OCI-LY1 (cell line): ENCODE results near the gene TIMM9.

Experiments used
- H2AFZ ChIP-seq: fragments of 200-600 bp; sonication (generic), shearing (Covaris generic); 2 replicates; pipeline ENCODE4 v1.6.0; 2014; ENCODE audit warnings: antibody characterized with exemption, mild to moderate bottlenecking, low read length
- H3F3A ChIP-seq: fragments of 200-600 bp; sonication (generic), shearing (Covaris generic); 2 replicates; pipeline ENCODE4 v1.6.0; 2014; ENCODE audit warnings: mild to moderate bottlenecking, antibody characterized with exemption, low read length, moderate library complexity; ENCODE audit not compliant: insufficient read depth
- H3K27ac ChIP-seq: fragments of 200-600 bp; sonication (generic); 2 replicates; pipeline ENCODE4 v1.5.1; 2014; ENCODE audit warnings: low read length, mixed run types, mild to moderate bottlenecking, low read depth; ENCODE audit not compliant: poor library complexity, severe bottlenecking
- H3K27me3 ChIP-seq: fragments of 200-600 bp; sonication (generic); 2 replicates; pipeline ENCODE4 v1.6.0; 2014; ENCODE audit warnings: antibody characterized with exemption, mild to moderate bottlenecking, low read length, moderate library complexity; ENCODE audit not compliant: insufficient read depth
- H3K36me3 ChIP-seq: fragments of 200-600 bp; sonication (generic); 2 replicates; pipeline ENCODE4 v1.6.1; 2014; ENCODE audit warnings: mild to moderate bottlenecking, antibody characterized with exemption, low read length, moderate library complexity, mixed read lengths; ENCODE audit not compliant: insufficient read depth
- H3K4me1 ChIP-seq: fragments of 200-600 bp; sonication (generic); 2 replicates; pipeline ENCODE4 v1.5.1; 2014; ENCODE audit warnings: mild to moderate bottlenecking, low read length, moderate library complexity; ENCODE audit not compliant: insufficient read depth, severe bottlenecking
- H3K4me2 ChIP-seq: fragments of 200-600 bp; sonication (generic), shearing (Covaris generic); 2 replicates; pipeline ENCODE4 v1.6.1; 2014; ENCODE audit warnings: low read length
- H3K4me3 ChIP-seq: fragments of 200-600 bp; sonication (generic); 2 replicates; pipeline ENCODE4 v1.5.1; 2014; ENCODE audit warnings: low read length, low read depth, mild to moderate bottlenecking, mixed read lengths; ENCODE audit not compliant: poor library complexity, severe bottlenecking
- H3K79me2 ChIP-seq: fragments of 200-600 bp; shearing (Covaris generic); 2 replicates; pipeline ENCODE4 v1.6.1; 2016; ENCODE audit warnings: mixed run types, low read length, mixed read lengths; ENCODE audit not compliant: insufficient read depth
- H3K9ac ChIP-seq: fragments of 200-600 bp; sonication (generic), shearing (Covaris generic); 2 replicates; pipeline ENCODE4 v1.6.1; 2014; ENCODE audit warnings: mild to moderate bottlenecking, low read length, mixed read lengths
- H3K9me2 ChIP-seq: fragments of 200-600 bp; sonication (generic), shearing (Covaris generic); 2 replicates; pipeline ENCODE4 v1.6.1; 2014; ENCODE audit warnings: low read depth, mild to moderate bottlenecking, low read length, mixed read lengths
- H3K9me3 ChIP-seq: fragments of 200-600 bp; shearing (Covaris generic); 2 replicates; pipeline ENCODE4 v1.6.1; 2014; ENCODE audit warnings: low read length, mixed read lengths
- H4K20me1 ChIP-seq: fragments of 200-600 bp; sonication (generic), shearing (Covaris generic); 2 replicates; pipeline ENCODE4 v1.6.0; 2016; ENCODE audit warnings: mild to moderate bottlenecking, low read length; ENCODE audit not compliant: insufficient read depth
- CTCF ChIP-seq: fragments of 200-600 bp; sonication (generic), shearing (Covaris generic); IDR thresholded peaks from 2 replicates; pipeline ENCODE4 v1.5.1; 2017; ENCODE audit warnings: mild to moderate bottlenecking, antibody characterized with exemption, low read length, moderate library complexity, mixed read lengths
- EZH2 ChIP-seq: fragments of 200-600 bp; sonication (generic), shearing (Covaris generic); IDR thresholded peaks from 2 replicates; pipeline ENCODE4 v1.8.0; 2017; ENCODE audit warnings: borderline replicate concordance, mixed run types, mild to moderate bottlenecking, antibody characterized with exemption, low read length, moderate library complexity, mixed read lengths

TIMM9 gene

GRCh38 chr14:58467575-58467974 is 40.2 kb upstream of the TIMM9 start:
- peaks cover 51% of the 10 kb centered on the region for H3K36me3 ChIP-seq

GRCh38 chr14:58466459-58466858 is 39.1 kb upstream of the TIMM9 start:
- no peaks in the 10 kb centered on the region for H3K27me3 ChIP-seq
- no peaks in the 10 kb centered on the region for H4K20me1 ChIP-seq
- no peaks in the 10 kb centered on the region for H3K79me2 ChIP-seq
- H3K9ac ChIP-seq = no peak overlapping the region
- no peak overlapping the region for H3K4me2 ChIP-seq
- no peaks in the 10 kb centered on the region for H3K9me2 ChIP-seq
- H3K36me3 ChIP-seq = peaks cover 52% of the 10 kb centered on the region
- H3K27ac ChIP-seq = no peak overlapping the region
- H3K9me3 ChIP-seq = no peaks in the 10 kb centered on the region
- H3K4me1 ChIP-seq = no peaks in the 10 kb centered on the region
- no peak overlapping the region for H2AFZ ChIP-seq
- no peaks in the 10 kb centered on the region for H3F3A ChIP-seq
- no peak overlapping the region for H3K4me3 ChIP-seq
- TF ChIP-seq EZH2 (no peak), CTCF (no peak)

More at GRCh38 chr14:58467575-58467974, 40.2 kb upstream of the TIMM9 start:
- Histone ChIP-seq H2AFZ (no peak overlapping the region), H3K9ac (no peak overlapping the region), H3K27ac (no peak overlapping the region), H3F3A (no peaks in the 10 kb centered on the region), H3K4me3 (no peak overlapping the region), H3K4me1 (no peaks in the 10 kb centered on the region), H3K9me2 (no peaks in the 10 kb centered on the region), H3K9me3 (no peaks in the 10 kb centered on the region), H3K27me3 (no peaks in the 10 kb centered on the region), H3K4me2 (no peak overlapping the region), H3K79me2 (no peaks in the 10 kb centered on the region), H4K20me1 (no peaks in the 10 kb centered on the region)
- TF ChIP-seq EZH2 = no peak
- TF ChIP-seq CTCF = no peak

GRCh38 chr14:58465421-58465820 is 38.1 kb upstream of the TIMM9 start:
- Histone ChIP-seq H3K9me3 (no peaks in the 10 kb centered on the region), H3K9me2 (no peaks in the 10 kb centered on the region), H3K4me3 (no peak overlapping the region), H3K4me1 (no peaks in the 10 kb centered on the region), H3K4me2 (no peak overlapping the region), H3F3A (no peaks in the 10 kb centered on the region), H3K79me2 (no peaks in the 10 kb centered on the region), H3K9ac (no peak overlapping the region), H3K27me3 (no peaks in the 10 kb centered on the region), H3K36me3 (peaks cover 48% of the 10 kb centered on the region), H4K20me1 (no peaks in the 10 kb centered on the region), H2AFZ (no peak overlapping the region), H3K27ac (no peak overlapping the region)
- TF ChIP-seq CTCF (no peak), EZH2 (no peak)
